GM12865 (cell line): ENCODE results near the gene DEAF1.
A peak's percentile ranks its signal among the peaks of the same experiment; 100 is the strongest.

Source experiments
- DNase-seq: peaks from one replicate; pipeline ENCODE4 v3.0.0; 2010; ENCODE audit warnings: low read depth
- H3K4me3 ChIP-seq: 2 replicates; pipeline ENCODE4 v1.5.1; 2011; ENCODE audit warnings: mild to moderate bottlenecking, low read depth, low read length, control low read depth
- TF ChIP-seq, protein P1 (sequence below): IDR thresholded peaks from 2 replicates; pipeline ENCODE4 v1.5.1; 2011; ENCODE audit warnings: low read length, control low read depth, low read depth, inconsistent platforms; ENCODE audit not compliant: insufficient read depth; ENCODE audit errors: missing control alignments

DEAF1 gene

DNA sequence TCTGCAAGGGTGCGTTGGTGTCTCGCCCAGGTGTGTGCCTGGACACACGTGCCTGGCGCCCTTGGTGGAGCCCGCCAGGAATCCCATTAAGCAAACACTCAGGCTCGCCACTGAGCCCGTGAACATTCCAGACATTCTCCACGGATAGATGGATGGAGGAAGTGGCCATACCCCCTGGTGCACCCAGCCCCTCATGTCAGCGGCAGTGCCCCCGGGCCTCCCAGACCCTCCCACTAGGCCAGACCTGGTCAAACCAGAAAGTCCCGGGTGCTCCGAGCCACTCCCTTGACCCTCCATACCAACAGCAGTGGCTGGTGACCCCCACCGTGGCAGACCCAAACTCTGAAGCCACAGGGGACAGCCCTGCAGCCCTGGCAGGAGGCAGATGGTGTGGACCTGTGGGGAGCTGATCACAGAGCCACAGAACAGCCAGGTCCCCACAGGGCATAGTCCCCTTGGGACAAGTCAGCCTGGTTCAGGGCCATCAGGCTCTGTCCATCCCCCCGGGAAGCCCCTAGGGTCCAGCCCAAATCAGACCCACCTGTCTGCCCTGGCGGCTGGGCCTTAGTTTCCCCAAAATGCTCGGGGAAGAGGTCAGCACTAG, 12.9 kb upstream of the DEAF1 start:
- H3K4me3 ChIP-seq: no peak overlapping the region
- DNase-seq: no peak
- TF ChIP-seq, protein P1, sequence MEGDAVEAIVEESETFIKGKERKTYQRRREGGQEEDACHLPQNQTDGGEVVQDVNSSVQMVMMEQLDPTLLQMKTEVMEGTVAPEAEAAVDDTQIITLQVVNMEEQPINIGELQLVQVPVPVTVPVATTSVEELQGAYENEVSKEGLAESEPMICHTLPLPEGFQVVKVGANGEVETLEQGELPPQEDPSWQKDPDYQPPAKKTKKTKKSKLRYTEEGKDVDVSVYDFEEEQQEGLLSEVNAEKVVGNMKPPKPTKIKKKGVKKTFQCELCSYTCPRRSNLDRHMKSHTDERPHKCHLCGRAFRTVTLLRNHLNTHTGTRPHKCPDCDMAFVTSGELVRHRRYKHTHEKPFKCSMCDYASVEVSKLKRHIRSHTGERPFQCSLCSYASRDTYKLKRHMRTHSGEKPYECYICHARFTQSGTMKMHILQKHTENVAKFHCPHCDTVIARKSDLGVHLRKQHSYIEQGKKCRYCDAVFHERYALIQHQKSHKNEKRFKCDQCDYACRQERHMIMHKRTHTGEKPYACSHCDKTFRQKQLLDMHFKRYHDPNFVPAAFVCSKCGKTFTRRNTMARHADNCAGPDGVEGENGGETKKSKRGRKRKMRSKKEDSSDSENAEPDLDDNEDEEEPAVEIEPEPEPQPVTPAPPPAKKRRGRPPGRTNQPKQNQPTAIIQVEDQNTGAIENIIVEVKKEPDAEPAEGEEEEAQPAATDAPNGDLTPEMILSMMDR: no peak

DNA sequence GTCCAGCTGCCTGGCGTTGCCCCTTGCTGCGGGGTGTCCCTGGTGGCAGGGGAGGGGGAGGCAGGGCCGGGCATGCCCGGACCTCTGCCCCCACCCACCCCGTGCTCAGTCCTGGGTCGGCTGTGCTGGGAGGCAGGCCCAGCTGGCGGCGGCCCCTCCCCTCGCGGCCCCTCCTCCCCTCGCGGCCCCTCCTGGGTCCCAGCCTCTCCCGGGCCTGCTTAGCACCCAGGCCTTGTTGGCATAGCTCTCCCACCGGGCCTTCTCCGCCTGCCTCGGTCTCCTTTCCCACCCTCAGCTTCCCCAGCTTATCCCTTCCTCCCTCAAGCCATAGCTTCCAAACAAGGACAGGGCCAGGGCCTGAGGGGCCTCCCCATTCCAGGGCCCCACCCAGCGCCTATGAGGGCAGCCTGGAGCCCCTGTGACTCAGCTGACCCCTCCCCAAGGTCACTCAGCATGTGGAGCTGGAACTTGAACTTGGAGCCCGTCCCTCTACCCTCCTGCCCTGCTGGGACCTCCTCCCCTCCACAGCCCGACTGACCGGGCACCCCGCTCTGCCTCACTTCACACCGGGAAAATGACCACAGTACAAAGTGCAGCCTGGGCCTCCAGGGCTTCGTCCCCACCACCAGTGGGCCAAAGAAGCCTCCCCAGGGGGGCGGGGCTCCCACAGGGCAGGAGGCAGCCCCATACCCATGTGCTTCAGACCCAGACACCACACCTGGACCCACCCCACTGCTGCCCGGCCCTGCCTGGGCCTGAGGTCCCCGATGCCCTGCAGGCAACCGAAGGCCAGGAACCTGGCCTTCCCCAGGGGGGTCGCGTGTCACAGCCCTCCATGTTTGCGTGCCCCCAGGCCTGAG, 12.2 kb upstream of the DEAF1 start:
- no peak for DNase-seq
- TF ChIP-seq, protein P1: no peak
- peak overlapping the region; percentile 2; the same call in 1 of the 2 replicates for H3K4me3 ChIP-seq

DNA sequence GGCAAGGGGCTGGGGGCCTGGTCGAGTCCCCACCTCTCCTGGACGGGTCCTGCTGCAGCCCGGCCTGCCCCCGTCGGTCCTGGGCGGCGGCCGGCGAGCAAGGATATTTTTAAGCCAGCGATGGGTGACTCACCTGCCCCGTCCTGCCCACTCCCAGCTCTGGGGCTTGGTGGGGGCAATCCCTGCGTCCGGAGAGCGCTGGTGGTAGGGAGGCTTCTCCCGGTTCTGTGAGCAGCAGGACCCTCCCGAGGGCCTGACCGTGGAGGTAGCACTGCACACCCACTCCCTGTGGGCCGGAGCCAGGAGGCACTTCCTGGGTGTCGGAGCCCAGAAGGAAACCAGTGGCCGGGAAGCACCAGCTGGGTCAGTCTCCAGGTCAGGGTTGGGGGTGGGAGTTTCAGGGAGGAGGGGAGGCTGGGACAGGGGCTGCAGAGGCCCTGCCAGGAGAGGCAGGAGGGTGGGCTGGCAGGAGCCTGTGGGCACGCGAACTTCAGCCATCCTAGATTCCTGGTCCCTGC, 11.5 kb upstream of the DEAF1 start:
- peak overlapping the region; percentile 2 for H3K4me3 ChIP-seq
- TF ChIP-seq, protein P1: no peak
- no peak for DNase-seq

DNA sequence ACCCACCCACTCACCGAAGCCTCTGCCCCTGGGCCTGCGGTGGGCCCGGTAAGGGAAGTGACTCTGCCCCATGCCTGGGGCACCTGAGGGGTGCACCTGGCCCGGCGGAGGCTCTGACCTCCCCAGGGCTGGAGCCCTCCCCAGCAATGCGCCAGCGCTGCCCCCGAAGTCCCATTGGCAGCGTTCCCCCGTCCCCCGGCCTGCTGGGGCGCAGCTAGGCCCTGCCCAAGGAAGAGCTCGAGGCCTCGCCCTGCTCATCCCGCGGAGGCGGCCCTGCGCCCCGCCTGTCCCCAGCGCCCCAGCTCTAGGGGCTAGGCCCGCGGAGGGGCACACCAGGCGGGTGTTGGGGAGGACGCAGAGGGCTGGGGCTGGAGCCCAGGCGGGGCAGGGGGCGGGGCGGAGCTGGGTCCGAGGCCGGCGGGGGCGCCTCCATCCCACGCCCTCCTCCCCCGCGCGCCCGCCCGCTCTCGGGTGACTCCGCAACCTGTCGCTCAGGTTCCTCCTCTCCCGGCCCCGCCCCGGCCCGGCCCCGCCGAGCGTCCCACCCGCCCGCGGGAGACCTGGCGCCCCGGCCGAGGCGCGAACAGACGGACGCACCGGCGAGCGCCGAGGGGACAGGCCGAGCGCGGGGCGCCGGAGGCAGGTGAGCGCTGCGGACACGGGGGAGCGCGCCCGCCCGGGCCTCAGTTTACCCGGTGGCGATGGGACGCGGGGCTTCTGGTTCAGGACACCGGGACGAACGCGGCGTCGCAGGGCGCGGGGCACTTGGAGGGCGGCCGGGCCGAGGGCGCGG, 10.8 kb upstream of the DEAF1 start, which contains the start of gene EPS8L2:
EPS8L2 (plus strand) TSS at position 586 of the 793 bp plus-strand sequence. CDS start 3,177 bp downstream, outside the sequence.
- DNase-seq: no peak
- TF ChIP-seq, protein P1: no peak
- H3K4me3 ChIP-seq: peak within 1 kb of the TSS; percentile 2

DNA sequence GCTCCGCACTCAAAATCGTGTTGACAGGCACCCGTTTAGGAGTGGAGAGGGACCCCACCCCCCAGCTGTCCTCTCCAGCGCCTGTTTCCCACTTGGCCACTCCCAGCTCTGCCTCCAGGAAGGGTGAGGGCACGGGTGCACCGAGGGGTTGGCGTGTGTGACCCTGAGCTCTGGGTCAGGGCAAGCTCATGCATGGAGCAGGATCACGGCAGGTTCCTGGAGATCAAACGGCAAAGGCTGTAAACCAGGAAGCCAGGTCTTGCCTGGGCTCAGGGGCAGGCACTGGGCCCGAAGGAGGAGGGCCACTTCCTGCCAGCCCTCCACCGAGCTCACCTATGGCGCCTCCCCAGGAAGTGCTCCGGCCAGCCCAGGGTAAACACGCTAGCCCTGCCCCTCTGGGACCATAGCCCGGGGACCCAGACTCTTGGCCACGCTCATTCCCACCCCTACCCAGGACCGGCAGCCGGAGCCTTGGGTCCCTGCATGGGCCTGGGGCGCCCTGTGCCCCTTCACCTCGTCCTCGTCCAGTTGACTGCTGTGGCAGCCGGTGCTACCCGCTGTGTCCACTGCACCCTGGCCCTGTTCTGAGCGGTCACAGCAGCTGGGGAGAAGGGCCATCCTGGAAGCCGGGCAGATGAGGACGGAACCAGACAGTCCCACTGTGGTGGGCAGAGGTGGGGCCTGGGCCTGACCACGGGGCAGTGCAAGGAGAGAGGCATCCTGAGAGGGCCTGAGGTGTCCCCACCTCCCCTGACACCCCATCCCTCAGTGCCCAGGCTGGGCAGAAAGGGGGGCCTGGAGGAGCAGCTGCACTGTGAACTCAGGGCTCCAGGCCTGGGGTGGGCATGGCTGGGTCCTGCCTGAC, 10.0 kb upstream of the DEAF1 start:
- no peak overlapping the region for H3K4me3 ChIP-seq
- TF ChIP-seq, protein P1: no peak
- no peak for DNase-seq

- no peak overlapping the region for H3K4me3 ChIP-seq
- DNase-seq: no peak
- TF ChIP-seq, protein P1: no peak
Measured at GRCh38 chr11:704228-704674, 9.2 kb upstream of the DEAF1 start.
